Measurements from ENCODE around the gene ANGPTL8. TPM values are rescaled to one million over a fixed set of nuclear protein-coding genes. Genes with fewer than 3 reads are reported as not detected.

ANGPTL8 gene
- total and polyA plus RNA-seq, 4 donors: 32.4 to 107 (median 67.6) TPM

GRCh38 chr19:11263726-11264125, 24.3 kb downstream of the ANGPTL8 start:
- Histone ChIP-seq H3K9ac (ENCODE audit: low read depth in 1 of 2, low read length in 2 of 2) (no peak overlapping the region), H3K4me1 (ENCODE audit: control insufficient read depth in 4 of 4, insufficient read depth in 4 of 4, low read length in 3 of 4) (peaks cover 0 to 12% (median 6%) of the 10 kb centered on the region in 4 donors), H3K36me3 (ENCODE audit: control insufficient read depth in 4 of 4, insufficient read depth in 3 of 4, low read depth in 1 of 4, low read length in 3 of 4) (no peaks in the 10 kb centered on the region), H3K4me3 (ENCODE audit: low read depth in 1 of 3, low read length in 3 of 3) (no peak overlapping the region), H3K9me3 (ENCODE audit: control insufficient read depth in 4 of 4, low read length in 3 of 4) (no peaks in the 10 kb centered on the region), H3K27me3 (ENCODE audit: control insufficient read depth in 4 of 4, insufficient read depth in 4 of 4, low read length in 3 of 4) (no peaks in the 10 kb centered on the region), H3K27ac (ENCODE audit: low read depth in 1 of 2, low read length in 2 of 2) (no peak overlapping the region)
- WGBS: 96% methylated on average over 6 of the region's 6 CpGs
- no peak for DNase-seq (ENCODE audit: low spot score)
- TF ChIP-seq ZBTB33 (IDR thresholded peaks at IDR 0.05) (no peak), RXRA (IDR thresholded peaks at IDR 0.05) (no peak), FOXA2 (IDR thresholded peaks at IDR 0.05) (no peak), CTCF (IDR thresholded peaks at IDR 0.05; ENCODE audit: low read depth, low read length, missing input control) (no peak), HNF4G (IDR thresholded peaks at IDR 0.05) (no peak), SP1 (IDR thresholded peaks at IDR 0.05) (no peak), FOXA1 (IDR thresholded peaks at IDR 0.05) (no peak), JUND (IDR thresholded peaks at IDR 0.05) (no peak), YY1 (IDR thresholded peaks at IDR 0.05) (no peak), RAD21 (IDR thresholded peaks at IDR 0.05) (no peak), TAF1 (conservative IDR thresholded peaks at IDR 0.05) (no peak), EGR1 (IDR thresholded peaks at IDR 0.05; ENCODE audit: low read depth in 2 of 2) (no peak), GABPA (IDR thresholded peaks at IDR 0.05 in 1 of 2, conservative IDR thresholded peaks at IDR 0.05 in 1 of 2) (no peak), HNF4A (conservative IDR thresholded peaks at IDR 0.05) (no peak), ATF3 (IDR thresholded peaks at IDR 0.05) (no peak), NR2F2 (IDR thresholded peaks at IDR 0.05) (no peak)
- TF ChIP-seq, protein P1, sequence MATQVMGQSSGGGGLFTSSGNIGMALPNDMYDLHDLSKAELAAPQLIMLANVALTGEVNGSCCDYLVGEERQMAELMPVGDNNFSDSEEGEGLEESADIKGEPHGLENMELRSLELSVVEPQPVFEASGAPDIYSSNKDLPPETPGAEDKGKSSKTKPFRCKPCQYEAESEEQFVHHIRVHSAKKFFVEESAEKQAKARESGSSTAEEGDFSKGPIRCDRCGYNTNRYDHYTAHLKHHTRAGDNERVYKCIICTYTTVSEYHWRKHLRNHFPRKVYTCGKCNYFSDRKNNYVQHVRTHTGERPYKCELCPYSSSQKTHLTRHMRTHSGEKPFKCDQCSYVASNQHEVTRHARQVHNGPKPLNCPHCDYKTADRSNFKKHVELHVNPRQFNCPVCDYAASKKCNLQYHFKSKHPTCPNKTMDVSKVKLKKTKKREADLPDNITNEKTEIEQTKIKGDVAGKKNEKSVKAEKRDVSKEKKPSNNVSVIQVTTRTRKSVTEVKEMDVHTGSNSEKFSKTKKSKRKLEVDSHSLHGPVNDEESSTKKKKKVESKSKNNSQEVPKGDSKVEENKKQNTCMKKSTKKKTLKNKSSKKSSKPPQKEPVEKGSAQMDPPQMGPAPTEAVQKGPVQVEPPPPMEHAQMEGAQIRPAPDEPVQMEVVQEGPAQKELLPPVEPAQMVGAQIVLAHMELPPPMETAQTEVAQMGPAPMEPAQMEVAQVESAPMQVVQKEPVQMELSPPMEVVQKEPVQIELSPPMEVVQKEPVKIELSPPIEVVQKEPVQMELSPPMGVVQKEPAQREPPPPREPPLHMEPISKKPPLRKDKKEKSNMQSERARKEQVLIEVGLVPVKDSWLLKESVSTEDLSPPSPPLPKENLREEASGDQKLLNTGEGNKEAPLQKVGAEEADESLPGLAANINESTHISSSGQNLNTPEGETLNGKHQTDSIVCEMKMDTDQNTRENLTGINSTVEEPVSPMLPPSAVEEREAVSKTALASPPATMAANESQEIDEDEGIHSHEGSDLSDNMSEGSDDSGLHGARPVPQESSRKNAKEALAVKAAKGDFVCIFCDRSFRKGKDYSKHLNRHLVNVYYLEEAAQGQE (IDR thresholded peaks at IDR 0.05): no peak
- TF ChIP-seq, protein P2, sequence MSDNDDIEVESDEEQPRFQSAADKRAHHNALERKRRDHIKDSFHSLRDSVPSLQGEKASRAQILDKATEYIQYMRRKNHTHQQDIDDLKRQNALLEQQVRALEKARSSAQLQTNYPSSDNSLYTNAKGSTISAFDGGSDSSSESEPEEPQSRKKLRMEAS (IDR thresholded peaks at IDR 0.05): no peak
